Right ventricle myocardium superior (tissue), 1 donor: ENCODE measurements around the gene DERA. TPM values are rescaled to one million over a fixed set of nuclear protein-coding genes. Genes with fewer than 3 reads are reported as not detected.
"Not testable (repeated sequence)": the region's sequence is repeated elsewhere in the genome, so short reads cannot be mapped to it uniquely, and the experiment has no call there.

ENCODE experiments used
- ATAC-seq: fragments of 200-7000 bp; cut with Tn5 transposase; one replicate; pipeline ENCODE4 v1.9.1; 2020; ENCODE audit warnings: mild to moderate bottlenecking; ENCODE audit not compliant: poor library complexity
- DNase-seq: peaks from one replicate; pipeline ENCODE4 v3.0.0-alpha.2; 2020
- intact Hi-C: fragments of 100-400 bp; cut with DNase I; formaldehyde crosslinking; loops from one replicate; pipeline ENCODE4 v1.11.2; 2022
- total RNA-seq: library from RNA; stranded (reverse); fragmentation: NEBNext Ultra II Directional; extraction: Animal tissue kit (Norgen Biotek cat#: 25700); gene quantifications from one replicate; pipeline ENCODE4 v1.2.1, GENCODE V29; 2021
- donor health status: DM: no; HTN: yes; CAD: no; lungs with severe emphysema.

The DERA gene
- total RNA-seq, 1 donor from 2014 or later: 15.9 TPM

GRCh38 chr12:15987696-15988095, 76.6 kb downstream of the DERA start:
- peak; percentile 99 for ATAC-seq
- peak; percentile 83 for DNase-seq

GRCh38 chr12:15988983-15989755, 78.0 kb downstream of the DERA start:
- ATAC-seq: no peak
- intact Hi-C loops: no loop called here
- no peak for DNase-seq

More at GRCh38 chr12:15987696-15988095, 76.6 kb downstream of the DERA start:
- intact Hi-C loops: no loop called here

- intact Hi-C loops: no loop called here
- DNase-seq (no peak), ATAC-seq (peak; percentile 19)
These were observed 84.7 kb downstream of the DERA start for GRCh38 chr12:15995801-15996200.

GRCh38 chr12:15996254-15996653, 85.1 kb downstream of the DERA start:
- no peak for DNase-seq
- intact Hi-C loops: no loop called here
- ATAC-seq: peak; percentile 98

DNA sequence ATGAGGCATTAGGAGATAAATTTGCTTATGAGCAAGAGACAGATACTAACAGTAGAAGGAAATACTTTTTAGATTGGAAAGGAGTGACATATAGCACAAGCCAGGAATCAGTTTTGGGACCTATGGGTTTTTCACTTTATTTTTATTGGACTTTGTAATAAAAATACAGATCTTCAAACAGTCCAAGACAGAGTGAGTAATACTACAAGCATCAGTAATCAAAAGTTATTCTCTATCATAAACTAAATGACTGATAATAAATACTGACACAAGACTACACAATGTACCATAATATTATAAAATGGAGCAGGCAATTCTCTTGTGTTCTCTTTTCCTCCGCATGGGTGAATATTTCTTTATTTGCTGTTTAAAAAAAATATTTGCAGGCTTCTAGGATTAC, 85.8 kb downstream of the DERA start:
- no peak for DNase-seq
- intact Hi-C loops: no loop called here
- ATAC-seq: no peak

- ATAC-seq: no peak
- intact Hi-C loops: no loop called here
- no peak for DNase-seq
These were observed 86.8 kb downstream of the DERA start for GRCh38 chr12:15997910-15998309.

- intact Hi-C loops: no loop called here
- ATAC-seq: no peak
These were observed 91.7 kb downstream of the DERA start for GRCh38 chr12:16002880-16003279.

GRCh38 chr12:16003460-16003859, 92.3 kb downstream of the DERA start:
- intact Hi-C loops: no loop called here
- ATAC-seq (no peak), DNase-seq (no peak)

More at GRCh38 chr12:16002880-16003279, 91.7 kb downstream of the DERA start:
- no peak for DNase-seq

DNA sequence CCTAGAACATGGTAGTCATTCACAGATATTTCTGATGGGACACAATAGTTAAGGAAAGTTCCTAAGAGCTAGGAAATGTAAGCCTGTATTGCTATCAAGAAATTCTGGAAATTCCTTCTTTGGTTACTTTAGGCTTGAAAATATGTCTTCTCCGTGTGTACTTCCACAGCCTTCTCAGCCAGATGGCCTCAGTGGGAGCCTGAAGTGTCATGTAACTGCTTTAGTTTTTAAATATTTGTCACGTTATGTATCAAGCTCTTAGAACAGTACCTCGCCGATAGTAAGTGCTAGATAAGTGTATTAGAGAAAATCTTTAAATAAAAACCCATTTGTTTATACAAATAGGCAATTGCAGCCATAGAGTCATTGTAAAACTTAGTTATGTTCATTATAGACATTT, 95.6 kb downstream of the DERA start:
- intact Hi-C loops: no loop called here
- DNase-seq: no peak
- no peak for ATAC-seq

- ATAC-seq: no peak
- no peak for DNase-seq
- intact Hi-C loops: no loop called here
These were observed 97.3 kb downstream of the DERA start for GRCh38 chr12:16008421-16008824.

GRCh38 chr12:16012117-16012516, 101.0 kb downstream of the DERA start:
- ATAC-seq: peak; percentile 91
- peak; percentile 81 for DNase-seq

GRCh38 chr12:16013722-16014121, 102.6 kb downstream of the DERA start:
- ATAC-seq, DNase-seq, intact Hi-C loops: not testable (repeated sequence)

More at GRCh38 chr12:16012117-16012516, 101.0 kb downstream of the DERA start:
- intact Hi-C loops: no loop called here

DNA sequence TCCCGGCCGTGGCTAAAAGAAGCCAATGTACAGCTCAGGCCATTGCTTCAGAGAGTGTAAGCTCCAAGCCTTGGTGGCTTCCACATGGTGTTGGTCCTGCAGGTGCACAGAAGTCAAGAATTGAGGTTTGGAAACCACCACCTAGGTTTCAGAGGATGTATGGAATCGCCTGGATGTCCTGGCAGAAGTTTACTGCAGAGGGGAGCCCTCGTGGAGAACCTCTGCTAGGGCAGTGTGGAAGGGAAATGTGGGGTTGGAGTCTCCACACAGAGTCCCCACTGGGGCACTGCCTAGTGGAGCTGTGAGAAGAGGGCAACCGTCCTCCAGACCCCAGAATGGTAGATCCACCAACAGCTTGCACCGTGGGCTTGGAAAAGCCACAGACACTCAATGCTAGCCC, 103.3 kb downstream of the DERA start:
- intact Hi-C loops, DNase-seq, ATAC-seq: not testable (repeated sequence)

GRCh38 chr12:16016748-16017147, 105.6 kb downstream of the DERA start:
- DNase-seq (no peak), ATAC-seq (no peak)
- intact Hi-C loops: no loop called here

- DNase-seq: no peak
- ATAC-seq: no peak
- intact Hi-C loops: no loop called here
These were observed 107.2 kb downstream of the DERA start for GRCh38 chr12:16018306-16018705.

- DNase-seq (no peak), ATAC-seq (no peak)
- intact Hi-C loops: no loop called here
These were observed 108.0 kb downstream of the DERA start for GRCh38 chr12:16019136-16019535.

DNA sequence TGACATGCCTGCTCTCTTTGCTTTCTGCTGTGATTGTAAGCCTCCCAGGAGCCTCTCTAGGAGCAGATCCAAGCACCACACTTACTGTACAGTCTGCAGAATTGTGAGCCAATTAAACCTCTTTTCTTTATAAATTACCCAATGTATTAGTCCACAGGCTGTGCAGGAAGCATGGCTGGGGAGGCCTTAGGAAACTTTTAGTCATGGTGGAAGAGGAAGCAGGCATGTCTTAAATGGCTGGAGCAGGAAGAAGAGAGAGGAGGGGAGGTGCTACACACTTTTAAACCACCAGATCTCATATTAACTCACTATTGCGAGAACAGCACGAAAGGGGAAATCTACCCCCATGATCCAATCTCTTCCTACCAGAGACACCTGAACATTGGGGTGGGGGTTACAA, 108.9 kb downstream of the DERA start:
- intact Hi-C loops: no loop called here
- no peak for ATAC-seq
- DNase-seq: no peak

- no peak for DNase-seq
- intact Hi-C loops: no loop called here
- ATAC-seq: no peak
These were observed 109.9 kb downstream of the DERA start for GRCh38 chr12:16021026-16021425.

DNA sequence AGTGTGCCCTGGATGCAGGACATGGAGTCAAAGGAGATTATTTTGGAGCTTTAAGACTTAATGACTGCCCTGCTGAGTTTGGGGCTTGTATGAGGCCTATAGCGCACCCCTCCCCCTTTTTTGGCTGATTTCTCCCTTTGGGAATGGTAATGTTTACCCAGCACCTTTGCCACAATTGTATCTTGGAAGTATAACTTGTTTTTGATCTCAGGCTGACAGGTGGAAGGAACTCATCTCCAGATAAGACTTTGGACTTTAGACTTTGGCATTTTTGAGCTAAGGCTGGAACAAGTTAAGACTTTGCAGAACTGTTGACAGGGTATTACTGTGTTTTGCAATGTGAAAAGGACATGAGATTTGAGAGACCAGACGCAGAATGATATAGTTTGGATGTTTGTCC, 110.5 kb downstream of the DERA start:
- intact Hi-C loops: no loop called here
- no peak for DNase-seq
- ATAC-seq: no peak

DNA sequence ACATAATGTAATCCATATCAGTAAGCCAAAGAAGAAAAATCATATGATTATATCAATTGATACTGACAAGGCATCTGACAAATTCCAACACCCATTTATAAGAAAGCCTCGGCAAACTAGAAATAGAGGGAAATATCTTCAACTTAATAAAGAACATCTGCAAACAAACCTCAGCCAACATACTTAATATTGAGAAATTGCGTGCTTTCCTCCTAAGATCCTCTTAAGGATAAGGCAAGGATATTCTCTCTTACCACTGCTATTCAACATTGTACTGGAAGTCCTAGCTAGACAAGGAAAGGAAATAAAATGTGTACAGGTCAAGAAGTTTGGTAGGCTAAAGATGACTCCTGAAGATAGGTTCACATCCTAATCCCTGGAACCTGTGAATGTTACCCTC, 115.9 kb downstream of the DERA start:
- ATAC-seq (no peak), DNase-seq (no peak)
- intact Hi-C loops: no loop called here

DNA sequence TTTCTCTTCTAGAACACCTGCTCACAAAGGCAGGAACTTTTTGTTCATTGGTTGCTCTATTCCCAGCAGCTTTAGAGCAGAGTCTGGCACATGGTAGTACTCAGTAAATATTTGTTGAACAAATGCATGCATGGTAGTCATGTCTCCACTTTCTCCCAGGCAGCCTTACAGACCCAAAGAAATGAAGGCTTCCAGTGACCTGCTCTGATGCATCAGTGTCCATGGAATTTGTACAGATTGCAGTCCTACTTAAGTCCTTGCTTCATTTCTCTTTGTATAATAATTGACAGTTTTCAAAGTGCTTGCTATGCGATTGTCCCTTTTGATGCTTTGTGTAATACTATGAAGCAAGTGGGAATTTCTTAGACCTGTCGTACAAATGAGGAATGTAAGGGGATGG, 119.6 kb downstream of the DERA start:
- ATAC-seq (no peak), DNase-seq (no peak)
- intact Hi-C loops: no loop called here
